Suprapubic skin (tissue), 4 donors: ENCODE data around the gene HOXA7. TPM values are rescaled to one million over a fixed set of nuclear protein-coding genes. Genes with fewer than 3 reads are reported as not detected.

ENCODE experiments used
- DNase-seq, 2 donors: peaks; one replicate each; pipeline ENCODE4 v3.0.0-alpha.2; 2019; ENCODE audit warnings: low spot score in 2 of 2
- H3K27ac ChIP-seq: fragments of 200-600 bp; sonication (generic); one replicate; pipeline ENCODE4 v1.5.1; 2019
- H3K27me3 ChIP-seq: fragments of 200-600 bp; sonication (generic); one replicate; pipeline ENCODE4 v1.5.1; 2019
- H3K36me3 ChIP-seq: fragments of 200-600 bp; sonication (generic); one replicate; pipeline ENCODE4 v1.5.1; 2019
- H3K4me1 ChIP-seq: fragments of 200-600 bp; sonication (generic); one replicate; pipeline ENCODE4 v1.5.1; 2019
- H3K4me3 ChIP-seq: fragments of 200-600 bp; sonication (generic); one replicate; pipeline ENCODE4 v1.5.1; 2019; ENCODE audit warnings: mild to moderate bottlenecking
- H3K9me3 ChIP-seq: fragments of 200-600 bp; sonication (generic); one replicate; pipeline ENCODE4 v1.5.1; 2019
- CTCF ChIP-seq, 2 donors: fragments of 200-600 bp in 1 of 2; fragments of 450-650 bp in 1 of 2; sonication (generic) in 1 of 2; IDR thresholded peaks; one replicate each; pipeline ENCODE4 v1.5.1; 2016 to 2019; ENCODE audit warnings: antibody characterized with exemption in 2 of 2, mild to moderate bottlenecking in 1 of 2, moderate library complexity in 1 of 2
- EP300 ChIP-seq: sonication (generic); formaldehyde crosslinking; IDR thresholded peaks from one replicate; pipeline ENCODE4 v1.6.1; 2017; ENCODE audit warnings: antibody characterized with exemption
- POLR2A ChIP-seq, 2 donors: fragments of 450-650 bp; IDR thresholded peaks; one replicate each; pipeline ENCODE4 v1.6.1; 2017; ENCODE audit warnings: antibody characterized with exemption in 2 of 2, mild to moderate bottlenecking in 2 of 2, moderate library complexity in 2 of 2
- POLR2AphosphoS5 ChIP-seq, 3 donors: sonication (generic); formaldehyde crosslinking; IDR thresholded peaks; one replicate each; pipeline ENCODE4 v1.6.1; 2017; ENCODE audit warnings: antibody characterized with exemption in 3 of 3
- WGBS: methylation state at CpG from one replicate; pipeline ENCODE4 v1.1.5; 2018; 5-methylcytosine and 5-hydroxymethylcytosine counted together
- total RNA-seq, 4 donors: library from RNA; depleted of rRNA; stranded (reverse); fragments of >200 nt; gene quantifications; one replicate each; pipeline ENCODE4 v1.1.0, GENCODE V29; 2016

The HOXA7 gene
- total RNA-seq, 4 donors from 2014 or later: 14.8 to 23.6 (median 17.5) TPM

- Histone ChIP-seq H3K4me3 (peak overlapping the region; percentile 37), H3K27me3 (no peaks in the 10 kb centered on the region)
These were observed 49.6 kb downstream of the HOXA7 start for GRCh38 chr7:27106901-27107240.

GRCh38 chr7:27106181-27106900 is 50.1 kb downstream of the HOXA7 start:
- Histone ChIP-seq H3K4me3 (peak overlapping the region; percentile 37), H3K27ac (no peak overlapping the region), H3K36me3 (peaks cover 12% of the 10 kb centered on the region), H3K4me1 (peaks cover 37% of the 10 kb centered on the region), H3K9me3 (no peaks in the 10 kb centered on the region), H3K27me3 (no peaks in the 10 kb centered on the region)
- TF ChIP-seq POLR2A (IDR thresholded peaks at IDR 0.05) (no peak), POLR2AphosphoS5 (IDR thresholded peaks at IDR 0.05) (no peak), EP300 (no peak), CTCF (IDR thresholded peaks at IDR 0.05) (no peak)
- peak in 1 of 2 donors; percentile 55 for DNase-seq
- 74% methylated on average over 40 of the region's 44 CpGs for WGBS

More at GRCh38 chr7:27106901-27107240, 49.6 kb downstream of the HOXA7 start:
- no peak overlapping the region for H3K27ac ChIP-seq
- H3K9me3 ChIP-seq: no peaks in the 10 kb centered on the region
- DNase-seq: no peak
- 85% methylated on average over 14 of the region's 14 CpGs for WGBS
- peaks cover 12% of the 10 kb centered on the region for H3K36me3 ChIP-seq
- TF ChIP-seq CTCF (IDR thresholded peaks at IDR 0.05): no peak
- no peak for TF ChIP-seq EP300
- no peak for TF ChIP-seq POLR2AphosphoS5 (IDR thresholded peaks at IDR 0.05)
- no peak for TF ChIP-seq POLR2A (IDR thresholded peaks at IDR 0.05)
- H3K4me1 ChIP-seq: peaks cover 34% of the 10 kb centered on the region

- no peak overlapping the region for H3K27ac ChIP-seq
- H3K9me3 ChIP-seq: no peaks in the 10 kb centered on the region
- no peak for DNase-seq
- H3K27me3 ChIP-seq: no peaks in the 10 kb centered on the region
- WGBS: 89% methylated on average over 13 of the region's 13 CpGs
- TF ChIP-seq POLR2AphosphoS5 (IDR thresholded peaks at IDR 0.05) (no peak), EP300 (no peak)
- peaks cover 31% of the 10 kb centered on the region for H3K4me1 ChIP-seq
- no peak overlapping the region for H3K4me3 ChIP-seq
- peaks cover 12% of the 10 kb centered on the region for H3K36me3 ChIP-seq
These were observed 51.0 kb downstream of the HOXA7 start for GRCh38 chr7:27105301-27106031.

- TF ChIP-seq CTCF (IDR thresholded peaks at IDR 0.05): no peak
- no peak for TF ChIP-seq POLR2AphosphoS5 (IDR thresholded peaks at IDR 0.05)
- TF ChIP-seq EP300: no peak
- no peak for TF ChIP-seq POLR2A (IDR thresholded peaks at IDR 0.05)
- no peaks in the 10 kb centered on the region for H3K27me3 ChIP-seq
- no peak overlapping the region for H3K27ac ChIP-seq
- H3K9me3 ChIP-seq: no peaks in the 10 kb centered on the region
- H3K4me1 ChIP-seq: peaks cover 23% of the 10 kb centered on the region
- DNase-seq: no peak
- 83% methylated on average over 13 of the region's 13 CpGs for WGBS
- H3K36me3 ChIP-seq: peaks cover 4% of the 10 kb centered on the region
- H3K4me3 ChIP-seq: no peak overlapping the region
These were observed 52.0 kb downstream of the HOXA7 start for GRCh38 chr7:27104341-27105058.

Other genes with a start within 250 kb of the HOXA7 start
- gene HOXA1, start 60.7 kb downstream of the HOXA7 start, total RNA-seq: 1 to 10 TPM; 2.5 to 4.0 (median 3.1) TPM
- 1 to 10 TPM in 2 of 4 donors, under 1 TPM in 2; 0.34 to 4.2 (median 1.9) TPM for gene HOXA2, start 54.0 kb downstream of the HOXA7 start, total RNA-seq
- gene HOXA4, start 25.9 kb downstream of the HOXA7 start, total RNA-seq: 1 to 10 TPM; 1.8 to 4.7 (median 2.5) TPM
- gene HOXA5, start 13.0 kb downstream of the HOXA7 start, total RNA-seq: 10 to 100 TPM in 3 of 4 donors, 1 to 10 TPM in 1; 4.7 to 16.3 (median 14.6) TPM
- 1 to 10 TPM; 4.0 to 9.3 (median 6.4) TPM for gene HOXA6, start 8.9 kb downstream of the HOXA7 start, total RNA-seq
- gene HOXA3, start 4.1 kb downstream of the HOXA7 start, total RNA-seq: 10 to 100 TPM in 1 of 4 donors, 1 to 10 TPM in 3; 5.5 to 19.9 (median 6.2) TPM
- 10 to 100 TPM; 26.7 to 64.8 (median 48.7) TPM for gene HOXA9, start 8.9 kb upstream of the HOXA7 start, total RNA-seq
- 1 to 10 TPM; 4.7 to 8.9 (median 6.0) TPM for gene HOXA10, start 17.6 kb upstream of the HOXA7 start, total RNA-seq
- 1 to 10 TPM in 1 of 4 donors, under 1 TPM in 2, not detected in 1; 0.34 to 1.2 (median 0.95) TPM for gene HOXA11, start 28.6 kb upstream of the HOXA7 start, total RNA-seq
- under 1 TPM in 1 of 4 donors, not detected in 3; 0.17 TPM for gene HOXA13, start 43.4 kb upstream of the HOXA7 start, total RNA-seq
- not detected for gene EVX1, start 86.1 kb upstream of the HOXA7 start, total RNA-seq